ENCODE data around the gene IPO9.
"Not testable (repeated sequence)": the region's sequence is repeated elsewhere in the genome, so short reads cannot be mapped to it uniquely, and the experiment has no call there.

IPO9 gene

DNA sequence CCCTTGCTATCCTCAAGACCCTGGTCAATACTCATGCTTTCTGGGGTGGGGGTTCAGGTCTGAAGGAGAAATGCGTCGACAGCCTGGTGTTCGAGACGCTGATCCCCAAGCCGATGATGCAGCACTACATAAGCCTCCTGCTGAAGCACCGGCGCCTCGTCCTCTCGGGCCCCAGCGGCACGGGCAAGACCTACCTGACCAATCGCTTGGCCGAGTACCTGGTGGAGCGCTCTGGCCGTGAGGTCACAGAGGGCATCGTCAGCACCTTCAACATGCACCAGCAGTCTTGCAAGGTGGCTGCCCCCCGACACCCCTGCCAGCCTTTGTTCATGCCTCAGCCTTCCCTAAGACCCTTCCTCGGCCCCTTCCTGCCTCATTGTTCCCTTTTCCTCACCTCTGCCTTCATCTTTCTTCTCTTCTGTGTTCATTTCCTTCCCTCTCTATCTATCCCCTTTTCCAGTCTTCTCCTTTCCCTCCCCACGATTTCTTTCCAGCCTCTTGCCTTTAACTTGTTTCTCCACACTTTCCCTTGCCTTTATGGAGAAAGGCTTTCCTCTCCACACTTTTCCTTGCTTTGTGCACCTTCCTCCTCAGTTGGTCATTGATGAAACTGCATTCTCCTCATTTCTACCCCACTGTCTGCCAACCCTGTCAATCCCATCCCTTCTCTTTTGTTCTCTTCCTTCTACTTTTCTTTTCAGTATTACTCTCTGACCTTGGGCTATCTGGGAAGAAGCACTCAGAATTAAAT, 18.3 kb upstream of the IPO9 start:
- DNase-seq: no peak

DNA sequence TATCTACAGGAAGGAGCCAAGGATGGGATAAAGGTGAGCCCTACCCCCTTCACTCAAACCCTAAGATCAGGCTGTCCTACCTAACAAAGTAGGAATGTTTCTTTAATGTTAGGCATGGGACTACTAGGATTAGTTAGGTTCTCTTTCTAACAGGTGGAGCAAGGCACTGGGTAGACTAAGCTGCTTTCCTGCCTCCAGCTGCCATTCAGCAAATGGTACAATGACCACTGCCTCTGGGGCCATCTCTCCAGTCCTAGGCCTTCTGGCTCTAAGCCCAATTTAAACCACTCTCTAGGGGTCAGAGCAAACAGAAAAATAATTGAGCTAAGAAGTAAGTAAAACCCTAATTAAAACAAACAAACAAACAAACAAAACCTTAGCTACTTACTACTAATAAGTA, 15.7 kb upstream of the IPO9 start:
- no peak for DNase-seq

GRCh38 chr1:201816309-201816854, 12.6 kb upstream of the IPO9 start:
- DNase-seq: no peak

DNA sequence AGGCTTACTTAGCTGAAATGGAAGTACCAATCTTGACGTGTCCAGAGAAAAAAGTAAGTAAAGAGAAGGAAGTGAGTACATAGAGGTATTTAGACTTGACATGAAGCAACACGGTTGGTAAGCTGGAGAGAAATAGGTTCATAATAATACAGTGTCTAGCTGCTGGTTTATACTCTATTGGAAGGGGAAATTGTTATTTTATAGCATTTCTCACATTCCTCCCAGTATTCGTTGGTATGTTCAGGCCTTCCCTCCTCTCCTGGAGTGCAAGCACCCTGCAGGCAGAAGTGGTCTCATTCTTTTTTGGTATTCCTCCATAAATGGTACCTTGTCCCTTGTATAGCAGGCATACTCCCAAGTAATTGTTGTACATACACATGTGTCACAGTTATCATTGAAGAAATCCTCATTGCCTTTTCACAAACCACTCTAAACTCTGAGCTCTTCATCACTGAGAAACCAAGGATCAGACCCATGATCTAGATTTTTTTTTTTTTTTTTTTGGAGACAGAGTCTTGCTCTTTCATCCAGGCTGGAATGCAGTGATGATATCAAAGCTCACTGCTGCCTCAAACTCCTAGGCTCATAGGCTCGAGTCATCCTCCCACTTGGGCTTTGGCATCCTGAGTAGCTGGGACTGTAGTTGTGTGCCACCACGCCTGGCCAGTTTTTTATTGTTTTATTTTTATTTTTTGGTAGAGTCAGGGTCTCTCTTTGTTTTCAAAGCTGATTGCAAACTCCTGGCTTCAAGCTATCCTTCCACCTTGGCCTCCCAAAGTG, 9.8 kb upstream of the IPO9 start:
- DNase-seq: no peak

- DNase-seq: no peak
Measured at GRCh38 chr1:201820413-201820812, 8.5 kb upstream of the IPO9 start.

GRCh38 chr1:201825245-201825644, 3.7 kb upstream of the IPO9 start:
- DNase-seq: no peak

DNA sequence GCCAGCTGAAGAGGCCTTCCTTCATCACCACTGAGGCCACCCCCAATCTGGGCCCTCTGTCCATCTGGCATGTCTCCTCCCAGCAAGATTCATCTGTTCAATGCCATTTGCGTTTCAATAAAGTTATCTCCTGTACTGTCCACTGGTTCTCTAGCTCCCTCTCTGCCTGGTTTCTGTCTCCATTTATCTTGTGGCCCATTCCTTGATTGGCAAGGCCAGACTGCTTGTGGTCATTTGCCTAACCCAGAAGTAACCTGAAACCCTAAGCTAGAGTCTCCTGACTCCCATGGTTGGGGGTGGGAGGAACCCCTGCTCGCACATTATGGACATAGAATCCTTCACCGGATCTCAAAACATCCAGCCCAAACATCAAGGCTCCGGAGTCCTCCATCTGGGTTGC, 2.1 kb upstream of the IPO9 start:
- no peak for DNase-seq

GRCh38 chr1:201827321-201828216, 1.4 kb upstream of the IPO9 start:
- no peak for DNase-seq

DNA sequence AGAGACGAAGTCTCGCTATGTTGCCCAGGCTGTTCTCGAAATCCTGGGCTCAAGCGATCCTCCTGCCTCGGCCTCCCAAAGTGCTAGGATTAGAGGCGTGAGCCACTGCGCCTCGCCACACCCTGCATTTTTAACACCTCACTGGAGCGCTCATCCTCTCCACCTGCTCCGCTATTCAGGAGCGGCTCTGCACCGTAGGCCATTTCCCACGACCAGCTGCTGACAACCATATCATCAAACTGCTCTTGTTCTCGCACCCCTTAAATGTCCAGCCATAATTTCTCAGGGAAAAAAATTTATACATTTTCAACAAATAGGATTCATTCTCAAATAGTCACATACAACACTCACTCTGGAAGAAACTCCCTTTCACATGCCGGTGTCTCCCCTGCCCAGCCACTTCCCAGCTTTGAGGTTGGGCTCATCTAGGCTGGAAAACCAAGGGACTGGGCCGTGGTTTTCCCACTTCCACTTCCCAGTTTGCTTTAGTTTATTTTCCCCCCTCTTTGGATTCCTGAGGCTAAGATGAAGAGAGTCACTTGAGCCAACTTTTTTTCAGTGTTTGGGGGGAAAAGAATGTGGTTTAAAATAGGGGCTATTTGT, 639 bp upstream of the IPO9 start:
- DNase-seq: no peak

DNA sequence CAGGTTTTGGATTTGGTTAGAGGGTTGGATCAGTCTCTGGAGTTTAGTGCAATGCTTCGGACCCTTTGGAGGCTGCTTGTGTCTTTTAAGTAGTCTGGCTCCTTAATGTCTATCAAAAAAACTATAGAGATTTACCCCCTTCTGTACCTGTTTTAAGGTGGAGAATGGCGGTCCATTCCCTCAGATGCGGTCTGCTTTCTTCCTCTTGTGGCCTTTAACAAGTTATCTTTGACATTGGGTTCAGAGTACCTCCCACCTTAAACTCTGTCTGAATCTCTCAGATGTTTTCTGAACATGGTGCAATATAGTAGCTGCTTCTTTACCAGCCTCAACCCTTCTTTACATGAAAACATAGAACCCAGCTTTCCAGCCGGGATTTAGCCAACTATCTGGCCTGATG, 2.4 kb downstream of the IPO9 start:
- DNase-seq: no peak

DNA sequence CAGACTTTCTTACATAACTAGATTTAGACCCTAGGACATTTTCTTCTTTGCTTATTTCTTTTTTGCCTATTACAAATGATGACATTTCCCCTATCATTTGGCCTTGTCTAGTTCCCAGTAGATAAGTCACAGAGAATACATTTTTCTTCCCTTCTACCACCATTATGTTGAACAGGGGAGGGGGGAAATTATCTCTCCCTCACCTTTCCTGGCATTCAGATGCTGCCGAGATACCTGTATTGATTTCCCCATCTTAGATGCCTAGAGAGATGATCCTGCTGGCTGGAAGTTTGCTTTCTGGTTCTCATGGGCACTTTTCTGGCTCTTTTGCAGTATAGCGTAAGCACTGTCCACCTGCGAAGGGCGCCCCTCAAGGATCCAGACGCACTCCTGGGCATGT, 5.7 kb downstream of the IPO9 start:
- no peak for DNase-seq

- no peak for DNase-seq
Measured at GRCh38 chr1:201838381-201838780, 9.4 kb downstream of the IPO9 start.

DNA sequence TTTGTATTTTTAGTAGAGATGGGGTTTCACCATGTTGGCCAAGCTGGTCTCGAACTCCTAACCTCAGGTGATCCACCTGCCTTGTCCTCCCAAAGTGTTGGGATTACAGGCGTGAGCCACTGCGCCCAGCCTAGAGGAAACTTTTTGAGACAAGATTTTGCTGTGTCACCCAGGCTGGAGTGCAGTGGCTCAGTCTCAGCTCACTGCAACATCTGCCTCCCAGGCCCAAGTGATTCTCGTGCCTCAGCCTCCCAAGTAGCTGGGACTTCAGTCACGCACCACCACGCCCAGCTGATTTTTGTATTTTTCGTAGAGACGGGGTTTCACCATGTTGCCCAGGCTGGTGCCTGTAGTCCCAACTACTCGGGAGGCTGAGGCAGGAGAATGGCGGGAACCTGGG, 10.1 kb downstream of the IPO9 start:
- not testable (repeated sequence) for DNase-seq

- DNase-seq: no peak
Measured at GRCh38 chr1:201840055-201840454, 11.1 kb downstream of the IPO9 start.

DNA sequence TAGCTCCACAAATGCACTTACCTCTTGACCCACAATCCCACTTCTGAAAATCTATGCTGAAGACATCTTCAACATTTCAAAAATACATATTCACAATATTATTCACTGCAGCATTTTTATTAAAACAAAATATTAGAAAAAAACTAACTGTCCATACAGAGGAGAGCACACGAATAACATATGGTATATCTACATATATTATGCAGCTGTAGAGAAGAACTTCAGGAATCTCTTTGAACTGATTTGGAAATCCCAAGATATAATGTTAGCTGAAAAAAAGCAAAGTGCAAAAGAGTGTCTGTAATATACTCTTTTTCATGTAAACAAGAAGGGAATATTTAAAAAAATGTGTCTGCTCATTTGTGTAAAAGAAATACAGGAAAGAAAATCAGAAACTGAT, 11.5 kb downstream of the IPO9 start:
- DNase-seq: no peak

DNA sequence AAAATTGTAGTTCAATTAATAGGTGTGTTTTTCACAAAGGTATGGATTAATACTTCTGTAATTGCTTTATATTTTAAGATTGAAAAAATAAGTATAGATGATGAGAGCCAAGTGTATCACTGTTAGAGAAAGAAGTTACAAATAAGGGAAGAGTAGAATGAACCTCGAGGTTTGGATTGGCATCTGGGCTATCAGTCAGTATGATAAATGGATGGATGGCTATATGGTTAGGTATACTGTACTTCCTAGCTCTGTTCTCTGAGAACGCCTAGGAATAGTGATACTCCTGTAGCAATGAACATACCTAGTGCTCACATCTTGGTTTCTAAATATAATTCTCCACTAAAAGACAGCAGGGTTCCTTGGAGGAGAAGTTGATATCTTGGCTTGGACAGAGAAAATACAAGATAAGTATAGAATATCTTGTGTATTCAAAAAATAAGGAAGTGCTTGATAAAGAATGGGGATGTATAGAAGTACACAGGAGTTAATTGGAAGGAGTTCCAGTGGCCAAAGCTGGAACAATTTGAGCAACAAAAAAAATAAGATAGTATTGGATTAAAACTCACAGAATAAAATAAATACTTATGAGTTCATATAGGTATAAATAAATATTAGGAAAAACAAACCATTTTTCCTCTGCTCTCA, 12.4 kb downstream of the IPO9 start:
- no peak for DNase-seq

- DNase-seq: no peak
Measured at GRCh38 chr1:201842472-201843027, 13.6 kb downstream of the IPO9 start.

DNA sequence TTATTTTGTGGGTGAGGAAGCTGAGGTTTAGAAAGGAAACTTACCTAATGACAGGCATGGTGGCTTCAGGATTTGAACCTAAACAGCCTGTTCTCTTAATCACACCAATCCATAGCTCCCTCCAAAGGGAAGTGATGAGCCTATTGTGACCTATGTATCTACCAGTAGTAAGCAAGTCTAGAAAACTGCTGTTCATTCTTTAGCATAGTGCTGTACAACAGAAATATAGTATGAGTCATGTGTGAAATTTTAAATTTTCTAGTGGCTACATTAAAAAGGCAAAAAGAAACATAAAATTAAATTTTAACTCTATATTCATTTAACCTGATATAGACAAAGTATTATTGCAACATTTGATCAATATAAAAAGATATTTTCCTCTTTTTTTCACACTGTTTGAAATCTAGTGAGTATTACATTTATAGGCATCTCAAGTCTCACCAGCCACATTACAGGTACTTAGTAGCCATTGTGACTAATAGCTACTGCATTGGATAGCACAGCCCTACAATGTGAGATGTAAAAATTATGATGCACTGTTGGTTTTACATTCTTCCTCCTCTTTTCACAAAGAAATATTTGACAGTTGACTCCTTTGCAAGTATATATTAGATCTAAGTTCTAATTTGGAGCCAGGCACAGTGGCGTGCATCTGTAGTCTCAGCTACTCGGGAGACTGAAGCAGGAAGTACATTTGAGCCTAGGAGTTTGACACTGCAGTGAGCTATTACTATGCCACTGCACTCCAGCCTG, 16.6 kb downstream of the IPO9 start:
- DNase-seq: no peak

DNA sequence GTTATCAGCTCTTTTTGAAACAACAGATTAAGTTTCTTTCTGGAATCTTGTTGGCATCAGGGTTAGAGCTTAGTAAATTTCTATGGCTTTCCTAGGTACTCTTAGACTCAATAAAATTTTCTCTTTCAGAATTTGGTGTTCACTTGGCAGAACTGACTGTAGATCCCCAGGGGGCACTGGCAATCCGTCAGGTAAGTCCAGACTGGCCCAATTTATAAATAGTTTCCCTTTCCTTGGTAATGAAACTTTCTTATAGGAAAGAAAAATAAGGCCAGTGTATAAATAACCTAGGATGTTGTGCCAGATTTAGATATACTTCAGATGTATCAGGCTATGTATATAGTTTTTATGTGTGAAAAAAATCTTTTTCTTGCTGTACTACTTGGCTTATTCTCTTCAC, 18.2 kb downstream of the IPO9 start:
- no peak for DNase-seq

- DNase-seq: no peak
Measured at GRCh38 chr1:201848230-201848629, 19.3 kb downstream of the IPO9 start.
